Adrenal gland (tissue), 12 donors: ENCODE data around the gene LRRN2. TPM values are rescaled to one million over a fixed set of nuclear protein-coding genes. Genes with fewer than 3 reads are reported as not detected.

ENCODE experiments used
- DNase-seq, 7 donors: peaks; one replicate each; pipeline ENCODE4 v3.0.0-alpha.2; 2019 to 2020
- H3K27ac ChIP-seq, 5 donors: fragments of 200-600 bp; sonication (generic) in 4 of 5; 1 replicate in 3 of 5; 2 replicates in 2 of 5; pipeline versions ENCODE4 v1.5.1 to v1.8.0; 2016 to 2020; ENCODE audit warnings: mild to moderate bottlenecking in 1 of 5
- H3K27me3 ChIP-seq: fragments of 200-600 bp; 2 replicates; pipeline ENCODE4 v1.8.0; 2021
- H3K36me3 ChIP-seq, 2 donors: fragments of 200-600 bp; replicated peaks in 1 of 2; 1 replicate in 1 of 2; 2 replicates in 1 of 2; pipeline versions ENCODE4 v1.5.1 to v1.8.0; 2018 to 2022
- H3K4me1 ChIP-seq, 2 donors: fragments of 200-600 bp; replicated peaks in 1 of 2; 1 replicate in 1 of 2; 2 replicates in 1 of 2; pipeline versions ENCODE4 v1.5.1 to v1.8.0; 2018 to 2021
- H3K4me3 ChIP-seq, 4 donors: fragments of 200-600 bp; sonication (generic) in 3 of 4; one replicate each; pipeline ENCODE4 v1.5.1; 2016 to 2018
- H3K9me3 ChIP-seq, 3 donors: fragments of 200-600 bp; sonication (generic) in 1 of 3; replicated peaks in 1 of 3; 1 replicate in 2 of 3; 2 replicates in 1 of 3; pipeline versions ENCODE4 v1.5.1 to v1.8.0; 2016 to 2021
- CTCF ChIP-seq, 6 experiments: fragments of 450-650 bp in 4 of 6; fragments of 200-600 bp in 2 of 6; sonication (generic) in 1 of 6; IDR thresholded peaks; 1 replicate in 5 of 6; 2 replicates in 1 of 6; pipeline versions ENCODE4 v1.5.1 to v1.8.0; 2016 to 2021; ENCODE audit warnings: antibody characterized with exemption in 6 of 6, mild to moderate bottlenecking in 2 of 6, moderate library complexity in 1 of 6
- POLR2A ChIP-seq, 2 donors: fragments of 450-650 bp; IDR thresholded peaks; one replicate each; pipeline ENCODE4 v1.6.1; 2017; ENCODE audit warnings: antibody characterized with exemption in 2 of 2, mild to moderate bottlenecking in 2 of 2, moderate library complexity in 1 of 2
- WGBS, 4 donors: extraction: QIAGEN DNeasy Blood & Tissue Kit in 2 of 4; methylation state at CpG; one replicate each; pipeline versions ENCODE4 v1.1.5 to v1.1.7; 2013 to 2017; 5-methylcytosine and 5-hydroxymethylcytosine counted together
- intact Hi-C, 2 donors: fragments of 100-400 bp; cut with DNase I; formaldehyde crosslinking; loops; one replicate each; pipeline versions ENCODE4 v1.14.1 to v1.15.0; 2022 to 2023
- polyA plus RNA-seq, 3 donors: library from polyadenylated mRNA; stranded (reverse); fragments of 200-250 nt in 2 of 3; fragments of 350-450 nt in 1 of 3; fragmentation: Illumina TruSeq in 1 of 3; extraction: RNeasy Lipid Tissue Mini Kit (QIAGEN cat#74804) in 1 of 3; gene quantifications; one replicate each; pipeline ENCODE4 v1.2.3, GENCODE V29; 2013 to 2014
- total RNA-seq, 9 donors: library from RNA; depleted of rRNA in 4 of 9; stranded (reverse); fragments of >200 nt in 4 of 9; fragments of 120-200 nt in 1 of 9; fragmentation: NEBNext Ultra II Directional in 1 of 9; extraction: Animal tissue kit (Norgen Biotek cat#: 25700) in 1 of 9; gene quantifications; one replicate each; pipeline versions ENCODE4 v1.1.0 to v1.2.4, GENCODE V29; 2013 to 2023
- donor health status: healthy with polysubstance abuse.
- donor health status: Bipolar disorder and iron deficiency.
- donor health status: DM: yes; HTN: yes; CAD: no.
- donor health status: DM: no; HTN: no; CAD: no.
- donor health status: DM: no; HTN: no; CAD: no.
- donor health status: DM: yes; HTN: yes; CAD: no.

LRRN2 gene
- total and polyA plus RNA-seq, 12 donors = 1.1 to 8.7 (median 3.2) TPM

GRCh38 chr1:204583909-204584632 lies 101.5 kb downstream of the LRRN2 start:
- intact Hi-C loops = no loop called here
- Histone ChIP-seq H3K27ac (no peak overlapping the region), H3K4me1 (no peaks in the 10 kb centered on the region), H3K27me3 (no peaks in the 10 kb centered on the region), H3K36me3 (no peaks in the 10 kb centered on the region), H3K4me3 (no peak overlapping the region), H3K9me3 (no peaks in the 10 kb centered on the region)
- peak in 4 of 7 donors; percentile 20 to 94 (median 37) for DNase-seq
- WGBS, 4 donors = 66 to 79% (median 75%) methylated on average over 4 of the region's 4 CpGs
- TF ChIP-seq CTCF (IDR thresholded peaks at IDR 0.05) = no peak
- TF ChIP-seq POLR2A (IDR thresholded peaks at IDR 0.05) = no peak

DNA sequence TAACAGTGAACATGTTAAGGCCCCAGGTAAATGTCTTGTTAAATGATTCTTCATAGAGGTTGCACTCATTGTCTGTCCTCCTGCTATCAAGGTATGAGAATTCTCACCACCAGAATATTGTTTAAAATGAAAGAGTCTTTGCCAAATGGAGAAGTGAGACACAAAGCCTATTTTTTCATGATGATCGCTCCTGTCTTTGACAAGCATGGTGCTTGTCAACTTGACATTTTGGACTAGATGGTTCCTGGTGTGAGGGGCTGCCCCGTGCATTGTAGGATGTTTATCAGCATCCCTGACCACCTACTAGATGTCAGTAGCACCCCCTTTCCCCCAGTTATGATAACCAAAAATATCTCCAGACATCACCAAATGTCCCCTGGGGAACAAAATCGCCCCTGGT lies 103.8 kb downstream of the LRRN2 start:
- Histone ChIP-seq H3K9me3 (no peaks in the 10 kb centered on the region), H3K4me3 (no peak overlapping the region), H3K36me3 (no peaks in the 10 kb centered on the region), H3K27ac (no peak overlapping the region), H3K27me3 (no peaks in the 10 kb centered on the region), H3K4me1 (no peaks in the 10 kb centered on the region)
- DNase-seq = no peak
- TF ChIP-seq POLR2A (IDR thresholded peaks at IDR 0.05) = no peak
- TF ChIP-seq CTCF (IDR thresholded peaks at IDR 0.05) = no peak
- intact Hi-C loops = no loop called here
- 91 to 96% (median 94%) methylated on average over 3 of the region's 3 CpGs for WGBS, 4 donors

DNA sequence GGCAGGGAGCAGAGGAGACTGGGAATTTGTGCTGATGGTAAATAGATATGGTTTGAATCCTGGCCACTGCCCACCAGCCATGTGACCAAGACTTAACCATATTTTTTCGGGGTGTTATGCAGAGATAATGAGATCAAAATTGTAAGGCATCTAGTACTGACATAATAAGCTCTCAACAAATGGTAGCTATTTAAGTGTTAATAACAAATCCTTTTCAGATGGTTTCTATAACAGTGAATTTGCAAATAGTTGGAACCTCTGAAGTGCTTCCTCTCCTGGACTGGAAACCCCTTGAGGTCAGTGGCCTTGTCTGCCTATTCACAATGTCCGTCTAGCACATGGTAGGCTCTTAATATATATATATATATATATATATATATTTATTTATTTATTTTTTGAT lies 104.7 kb downstream of the LRRN2 start:
- Histone ChIP-seq H3K36me3 (no peaks in the 10 kb centered on the region), H3K27me3 (no peaks in the 10 kb centered on the region), H3K27ac (no peak overlapping the region), H3K4me1 (no peaks in the 10 kb centered on the region), H3K4me3 (no peak overlapping the region), H3K9me3 (no peaks in the 10 kb centered on the region)
- no peak for TF ChIP-seq POLR2A (IDR thresholded peaks at IDR 0.05)
- no peak for TF ChIP-seq CTCF (IDR thresholded peaks at IDR 0.05)
- WGBS, 4 donors = 82 to 89% (median 83%) methylated on average over 2 of the region's 2 CpGs
- no peak for DNase-seq
- intact Hi-C loops = no loop called here

DNA sequence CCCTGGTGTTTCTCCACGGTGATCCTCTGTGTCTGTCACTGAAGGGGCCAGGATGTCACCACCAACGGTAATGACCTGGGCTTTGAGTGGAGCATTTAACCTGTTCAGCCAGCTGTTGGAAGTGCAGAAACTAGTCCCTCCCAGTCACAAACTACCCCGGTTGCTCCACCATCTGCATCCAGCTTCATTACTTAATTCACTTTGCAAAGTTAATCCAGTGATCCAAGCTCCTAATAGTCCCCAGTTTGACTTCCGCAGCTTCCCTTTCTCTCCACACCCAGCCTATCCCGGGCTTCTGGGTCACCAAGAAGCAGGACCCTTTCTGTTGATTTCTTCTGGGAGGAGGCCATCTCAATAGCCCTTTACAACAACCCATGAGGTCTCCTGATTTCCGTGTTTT lies 105.9 kb downstream of the LRRN2 start:
- peak overlapping the region in 1 of 5 donors; percentile 47 for H3K27ac ChIP-seq
- no peaks in the 10 kb centered on the region for H3K27me3 ChIP-seq
- no peaks in the 10 kb centered on the region for H3K4me1 ChIP-seq
- no peak for DNase-seq
- intact Hi-C loops = no loop called here
- H3K4me3 ChIP-seq = no peak overlapping the region
- no peaks in the 10 kb centered on the region for H3K9me3 ChIP-seq
- no peak for TF ChIP-seq POLR2A (IDR thresholded peaks at IDR 0.05)
- TF ChIP-seq CTCF (IDR thresholded peaks at IDR 0.05) = no peak
- H3K36me3 ChIP-seq = no peaks in the 10 kb centered on the region
- 75 to 87% (median 80%) methylated on average over 6 of the region's 6 CpGs for WGBS, 4 donors
